Stomach (tissue), 9 donors: ENCODE results near the gene LOXL1. TPM values are rescaled to one million over a fixed set of nuclear protein-coding genes. Genes with fewer than 3 reads are reported as not detected.
"Not testable (repeated sequence)": the region's sequence is repeated elsewhere in the genome, so short reads cannot be mapped to it uniquely, and the experiment has no call there.

Source experiments
- DNase-seq, 2 donors: peaks; one replicate each; pipeline versions ENCODE4 v3.0.0 to v3.0.0-alpha.2; 2013 to 2019
- H3K27ac ChIP-seq, 5 donors: fragments of 200-600 bp in 4 of 5; sonication (generic) in 4 of 5; one replicate each; pipeline ENCODE4 v1.5.1; 2013 to 2019; ENCODE audit warnings: mild to moderate bottlenecking in 1 of 5, moderate library complexity in 1 of 5
- H3K27me3 ChIP-seq, 3 donors: fragments of 200-600 bp; sonication (generic); one replicate each; pipeline ENCODE4 v1.5.1; 2017 to 2019; ENCODE audit warnings: mixed run types in 1 of 3
- H3K36me3 ChIP-seq, 4 donors: fragments of 200-600 bp; sonication (generic); 1 replicate in 3 of 4; 2 replicates in 1 of 4; pipeline ENCODE4 v1.5.1; 2016 to 2019
- H3K4me1 ChIP-seq, 4 donors: fragments of 200-600 bp; sonication (generic); one replicate each; pipeline ENCODE4 v1.5.1; 2016 to 2019
- H3K4me3 ChIP-seq, 4 donors: fragments of 200-600 bp; sonication (generic) in 3 of 4; one replicate each; pipeline ENCODE4 v1.5.1; 2016 to 2019; ENCODE audit warnings: mild to moderate bottlenecking in 1 of 4
- H3K9me3 ChIP-seq, 4 donors: fragments of 200-600 bp; sonication (generic); one replicate each; pipeline ENCODE4 v1.5.1; 2016 to 2019
- CTCF ChIP-seq, 7 experiments: fragments of 450-650 bp in 4 of 7; fragments of 200-600 bp in 3 of 7; sonication (generic) in 3 of 7; IDR thresholded peaks; one replicate each; pipeline ENCODE4 v1.5.1; 2016 to 2019; ENCODE audit warnings: antibody characterized with exemption in 7 of 7, control low read depth in 2 of 7, mild to moderate bottlenecking in 1 of 7
- EP300 ChIP-seq: sonication (generic); formaldehyde crosslinking; IDR thresholded peaks from one replicate; pipeline ENCODE4 v1.6.1; 2017; ENCODE audit warnings: antibody characterized with exemption
- POLR2A ChIP-seq, 4 donors: fragments of 450-650 bp; IDR thresholded peaks; one replicate each; pipeline ENCODE4 v1.6.1; 2016; ENCODE audit warnings: antibody characterized with exemption in 4 of 4, control low read depth in 2 of 4, mild to moderate bottlenecking in 1 of 4, moderate library complexity in 1 of 4
- POLR2AphosphoS5 ChIP-seq, 3 donors: sonication (generic); formaldehyde crosslinking; IDR thresholded peaks; one replicate each; pipeline ENCODE4 v1.6.1; 2016; ENCODE audit warnings: antibody characterized with exemption in 3 of 3
- WGBS, 5 donors: extraction: QIAGEN DNeasy Blood & Tissue Kit in 3 of 5; methylation state at CpG; one replicate each; pipeline versions ENCODE4 v1.1.5 to v1.1.7; 2013 to 2018; 5-methylcytosine and 5-hydroxymethylcytosine counted together
- intact Hi-C: fragments of 100-400 bp; cut with DNase I; formaldehyde crosslinking; loops from one replicate; pipeline ENCODE4 v1.15.1; 2023; ENCODE audit warnings: low total_unique reads
- polyA plus RNA-seq, 3 donors: library from polyadenylated mRNA; stranded (reverse); fragments of 200-250 nt; gene quantifications; one replicate each; pipeline ENCODE4 v1.2.3, GENCODE V29; 2013
- total RNA-seq, 5 donors: library from RNA; depleted of rRNA; stranded (reverse); fragments of >200 nt; gene quantifications; one replicate each; pipeline versions ENCODE4 v1.1.0 to v1.2.3, GENCODE V29; 2014 to 2016
- donor health status: healthy with polysubstance abuse.
- donor health status: Bipolar disorder and iron deficiency.
- donor health status: healthy.

The LOXL1 gene
- total and polyA plus RNA-seq, 8 donors, result 5.2 to 48.4 (median 19.9) TPM

GRCh38 chr15:73959012-73959581, 32.8 kb downstream of the LOXL1 start:
- peaks cover 0 to 3% (median 0%) of the 10 kb centered on the region in 3 donors for H3K27me3 ChIP-seq
- H3K27ac ChIP-seq, result no peak overlapping the region
- DNase-seq, result no peak
- no peak overlapping the region for H3K4me3 ChIP-seq
- H3K9me3 ChIP-seq, result no peaks in the 10 kb centered on the region
- TF ChIP-seq CTCF (IDR thresholded peaks at IDR 0.05) (no peak), POLR2AphosphoS5 (IDR thresholded peaks at IDR 0.05) (no peak), EP300 (no peak), POLR2A (IDR thresholded peaks at IDR 0.05) (no peak)
- intact Hi-C loops, result no loop called here
- peaks cover 0 to 19% (median 8%) of the 10 kb centered on the region in 4 donors for H3K4me1 ChIP-seq
- 25 to 39% (median 30%) methylated on average over 8 of the region's 8 CpGs for WGBS, 5 donors
- no peaks in the 10 kb centered on the region for H3K36me3 ChIP-seq

GRCh38 chr15:73959801-73960200, 33.5 kb downstream of the LOXL1 start:
- Histone ChIP-seq H3K36me3 (no peaks in the 10 kb centered on the region), H3K27me3 (peaks cover 0 to 3% (median 0%) of the 10 kb centered on the region in 3 donors), H3K4me3 (no peak overlapping the region), H3K4me1 (peaks cover 0 to 23% (median 11%) of the 10 kb centered on the region in 4 donors), H3K9me3 (no peaks in the 10 kb centered on the region), H3K27ac (no peak overlapping the region)
- 84 to 91% (median 88%) methylated on average over 6 of the region's 6 CpGs for WGBS, 5 donors
- DNase-seq, result no peak
- TF ChIP-seq POLR2A (IDR thresholded peaks at IDR 0.05) (no peak), CTCF (IDR thresholded peaks at IDR 0.05) (no peak), EP300 (no peak), POLR2AphosphoS5 (IDR thresholded peaks at IDR 0.05) (no peak)
- intact Hi-C loops, result no loop called here

GRCh38 chr15:73960472-73961070, 34.3 kb downstream of the LOXL1 start:
- H3K27me3 ChIP-seq, intact Hi-C loops, DNase-seq, H3K9me3 ChIP-seq, H3K36me3 ChIP-seq, H3K27ac ChIP-seq, H3K4me3 ChIP-seq: not testable (repeated sequence)
- peaks cover 0 to 31% (median 17%) of the 10 kb centered on the region in 4 donors for H3K4me1 ChIP-seq
- 88 to 94% (median 93%) methylated on average over 7 of the region's 7 CpGs for WGBS, 5 donors

- Histone ChIP-seq H3K27me3 (peaks cover 0 to 4% (median 0%) of the 10 kb centered on the region in 3 donors), H3K27ac (no peak overlapping the region), H3K9me3 (no peaks in the 10 kb centered on the region), H3K4me3 (no peak overlapping the region), H3K4me1 (peaks cover 0 to 27% (median 13%) of the 10 kb centered on the region in 4 donors), H3K36me3 (no peaks in the 10 kb centered on the region)
- TF ChIP-seq POLR2AphosphoS5 (IDR thresholded peaks at IDR 0.05), result no peak
- no peak for TF ChIP-seq EP300
- WGBS, 5 donors, result 59 to 77% (median 71%) methylated on average over 5 of the region's 5 CpGs
- intact Hi-C loops, result no loop called here
- no peak for DNase-seq
Measured at GRCh38 chr15:73962433-73962832, 36.2 kb downstream of the LOXL1 start.

GRCh38 chr15:73964736-73965093, 38.5 kb downstream of the LOXL1 start:
- WGBS, 5 donors, result 3 to 9% (median 7%) methylated on average over 10 to 11 of the region's 11 CpGs

More at GRCh38 chr15:73964736-73965093, 38.5 kb downstream of the LOXL1 start:
- peak in 5 of 7 experiments; percentile 88 to 97 (median 95) for TF ChIP-seq CTCF (IDR thresholded peaks at IDR 0.05)
- peak in 1 of 3 donors; percentile 68 for TF ChIP-seq POLR2AphosphoS5 (IDR thresholded peaks at IDR 0.05)
- no peak for TF ChIP-seq POLR2A (IDR thresholded peaks at IDR 0.05)
- no peak for TF ChIP-seq EP300
- no peak overlapping the region for H3K27ac ChIP-seq
- DNase-seq, result peak; percentile 88 to 92
- intact Hi-C loops, result no loop called here
- peaks cover 0 to 23% (median 13%) of the 10 kb centered on the region in 4 donors for H3K4me1 ChIP-seq
- H3K36me3 ChIP-seq, result no peaks in the 10 kb centered on the region
- peak overlapping the region in 2 of 4 donors; percentile 5 to 23 for H3K4me3 ChIP-seq
- H3K9me3 ChIP-seq, result no peaks in the 10 kb centered on the region
- peaks cover 0 to 4% (median 0%) of the 10 kb centered on the region in 3 donors for H3K27me3 ChIP-seq
